H9 (cell line): ENCODE data around the gene TMEM30B. TPM values are rescaled to one million over a fixed set of nuclear protein-coding genes. Genes with fewer than 3 reads are reported as not detected.

Experiments used
- DNase-seq: peaks from one replicate; pipeline ENCODE4 v3.0.0-alpha.2; 2017
- H2AFZ ChIP-seq: one replicate; pipeline ENCODE4 v1.6.1; 2013; ENCODE audit warnings: mild to moderate bottlenecking, low read length, control low read depth, moderate library complexity
- H2AK5ac ChIP-seq: 2 replicates; pipeline ENCODE4 v1.6.1; 2013; ENCODE audit warnings: low read length, control low read depth, mixed read lengths; ENCODE audit not compliant: insufficient read length
- H2BK120ac ChIP-seq: one replicate; pipeline ENCODE4 v1.6.1; 2013; ENCODE audit warnings: low read depth, mild to moderate bottlenecking, low read length, control low read depth, inconsistent platforms; ENCODE audit not compliant: poor library complexity, severe bottlenecking
- H2BK12ac ChIP-seq: 2 replicates; pipeline ENCODE4 v1.6.1; 2013; ENCODE audit warnings: low read length, control low read depth, mixed read lengths, low read depth; ENCODE audit not compliant: insufficient read length
- H2BK15ac ChIP-seq: 2 replicates; pipeline ENCODE4 v1.6.1; 2013; ENCODE audit warnings: low read depth, low read length, control low read depth
- H2BK20ac ChIP-seq: one replicate; pipeline ENCODE4 v1.6.1; 2013; ENCODE audit warnings: low read depth, mild to moderate bottlenecking, low read length, control low read depth, inconsistent platforms; ENCODE audit not compliant: poor library complexity, severe bottlenecking
- H2BK5ac ChIP-seq: 2 replicates; pipeline ENCODE4 v1.6.1; 2013; ENCODE audit warnings: low read length, control low read depth, mixed read lengths; ENCODE audit not compliant: insufficient read length
- H3K14ac ChIP-seq: 2 replicates; pipeline ENCODE4 v1.6.1; 2013; ENCODE audit warnings: low read length, control low read depth; ENCODE audit not compliant: insufficient read depth
- H3K18ac ChIP-seq: 2 replicates; pipeline ENCODE4 v1.6.1; 2013; ENCODE audit warnings: low read depth, mild to moderate bottlenecking, mixed read lengths, low read length, control low read depth; ENCODE audit not compliant: insufficient read length
- H3K23ac ChIP-seq: 2 replicates; pipeline ENCODE4 v1.6.1; 2013; ENCODE audit warnings: low read length, control low read depth, mixed read lengths, low read depth; ENCODE audit not compliant: insufficient read length
- H3K23me2 ChIP-seq: 2 replicates; pipeline ENCODE4 v1.6.1; 2013; ENCODE audit warnings: low read depth, mild to moderate bottlenecking, mixed read lengths, low read length, control low read depth; ENCODE audit not compliant: insufficient read length, poor library complexity, severe bottlenecking
- H3K27ac ChIP-seq: 2 replicates; pipeline ENCODE4 v1.5.1; 2013; ENCODE audit warnings: low read length, control low read depth, mixed read lengths, low read depth; ENCODE audit not compliant: insufficient read length
- H3K27me3 ChIP-seq: 2 replicates; pipeline ENCODE4 v1.6.1; 2013; ENCODE audit warnings: low read length, control low read depth, inconsistent platforms; ENCODE audit not compliant: insufficient read depth
- H3K4ac ChIP-seq: 2 replicates; pipeline ENCODE4 v1.6.1; 2013; ENCODE audit warnings: low read depth, mild to moderate bottlenecking, control low read depth, inconsistent platforms, low read length, moderate library complexity
- H3K4me1 ChIP-seq: 2 replicates; pipeline ENCODE4 v1.6.1; 2013; ENCODE audit warnings: low read length, control low read depth, inconsistent platforms; ENCODE audit not compliant: insufficient read depth
- H3K4me2 ChIP-seq: 2 replicates; pipeline ENCODE4 v1.6.1; 2013; ENCODE audit warnings: low read length, control low read depth, mixed read lengths; ENCODE audit not compliant: insufficient read length, insufficient read depth
- H3K56ac ChIP-seq: 2 replicates; pipeline ENCODE4 v1.6.1; 2013; ENCODE audit warnings: low read depth, mild to moderate bottlenecking, mixed read lengths, low read length, control low read depth; ENCODE audit not compliant: insufficient read length
- H3K79me1 ChIP-seq: 2 replicates; pipeline ENCODE4 v1.6.1; 2013; ENCODE audit warnings: low read depth, mild to moderate bottlenecking, moderate library complexity, low read length, control low read depth, inconsistent platforms; ENCODE audit not compliant: insufficient read depth, poor library complexity, severe bottlenecking
- H3K79me2 ChIP-seq: 2 replicates; pipeline ENCODE4 v1.6.1; 2013; ENCODE audit warnings: low read length, control low read depth, inconsistent platforms; ENCODE audit not compliant: insufficient read depth
- H3K9ac ChIP-seq: 2 replicates; pipeline ENCODE4 v1.6.1; 2013; ENCODE audit warnings: low read length, control low read depth, mixed read lengths; ENCODE audit not compliant: insufficient read length; ENCODE audit errors: extremely low read depth
- H3K9me3 ChIP-seq: one replicate; pipeline ENCODE4 v1.6.1; 2013; ENCODE audit warnings: low read depth, low read length, inconsistent platforms; ENCODE audit not compliant: control insufficient read depth
- H3T11ph ChIP-seq: one replicate; pipeline ENCODE4 v1.6.1; 2013; ENCODE audit warnings: mild to moderate bottlenecking, low read length, control low read depth, inconsistent platforms
- H4K20me1 ChIP-seq: one replicate; pipeline ENCODE4 v1.6.1; 2013; ENCODE audit not compliant: control insufficient read depth, insufficient read length, insufficient read depth
- H4K5ac ChIP-seq: 2 replicates; pipeline ENCODE4 v1.6.1; 2013; ENCODE audit warnings: low read depth, mild to moderate bottlenecking, mixed read lengths, low read length, control low read depth; ENCODE audit not compliant: insufficient read length
- H4K8ac ChIP-seq: replicated peaks from 2 replicates; pipeline ENCODE4 v1.6.1; 2013; ENCODE audit warnings: low read length, control low read depth, mixed read lengths, low read depth; ENCODE audit not compliant: insufficient read length
- H4K91ac ChIP-seq: 2 replicates; pipeline ENCODE4 v1.6.1; 2013; ENCODE audit warnings: low read depth, mild to moderate bottlenecking, moderate library complexity, mixed read lengths, low read length, control low read depth; ENCODE audit not compliant: insufficient read length
- H3K27ac Mint-ChIP-seq, 3 experiments: 2 replicates in 2 of 3; 3 replicates in 1 of 3; pipeline ENCODE4 v1.8.0; 2020 to 2021; ENCODE audit warnings: mixed read lengths in 3 of 3, mild to moderate bottlenecking in 1 of 3, moderate library complexity in 1 of 3
- H3K27me3 Mint-ChIP-seq: 2 replicates; pipeline ENCODE4 v1.8.0; 2021; ENCODE audit warnings: low read depth, mild to moderate bottlenecking, moderate library complexity, mixed read lengths
- H3K36me3 Mint-ChIP-seq, 3 experiments: 2 replicates in 2 of 3; 3 replicates in 1 of 3; pipeline ENCODE4 v1.8.0; 2020 to 2021; ENCODE audit warnings: low read depth in 3 of 3, mixed read lengths in 3 of 3; ENCODE audit not compliant: insufficient read depth in 1 of 3
- H3K4me1 Mint-ChIP-seq, 2 experiments: 2 replicates each; pipeline ENCODE4 v1.8.0; 2020; ENCODE audit warnings: mixed read lengths in 2 of 2
- H3K4me3 Mint-ChIP-seq, 2 experiments: 2 replicates in 1 of 2; 3 replicates in 1 of 2; pipeline ENCODE4 v1.8.0; 2020 to 2021; ENCODE audit warnings: mild to moderate bottlenecking in 2 of 2, mixed read lengths in 2 of 2, moderate library complexity in 1 of 2
- H3K9me3 Mint-ChIP-seq, 2 experiments: 2 replicates in 1 of 2; 3 replicates in 1 of 2; pipeline ENCODE4 v1.8.0; 2020; ENCODE audit warnings: mild to moderate bottlenecking in 2 of 2, mixed read lengths in 2 of 2, moderate library complexity in 1 of 2
- WGBS: extraction: QIAGEN DNeasy Blood & Tissue Kit; methylation state at CpG from one replicate; pipeline ENCODE4 v1.1.7; 2013; ENCODE audit warnings: missing lambda C conversion rate, low lambda C conversion rate, mixed read lengths; ENCODE audit not compliant: insufficient read length; ENCODE audit errors: extremely low coverage; 5-methylcytosine and 5-hydroxymethylcytosine counted together
- total RNA-seq: library from RNA; stranded (reverse); gene quantifications from 2 replicates; pipeline ENCODE4 v1.2.1, GENCODE V29; 2021
- TF ChIP-seq, protein P1 (sequence below): fragments of 200-600 bp; sonication (generic); conservative IDR thresholded peaks from 3 replicates; pipeline ENCODE4 v1.8.0; 2021; ENCODE audit warnings: antibody characterized with exemption, mild to moderate bottlenecking

TMEM30B gene
- total RNA-seq, 1 experiment from 2014 or later, result 12.2 TPM

DNA sequence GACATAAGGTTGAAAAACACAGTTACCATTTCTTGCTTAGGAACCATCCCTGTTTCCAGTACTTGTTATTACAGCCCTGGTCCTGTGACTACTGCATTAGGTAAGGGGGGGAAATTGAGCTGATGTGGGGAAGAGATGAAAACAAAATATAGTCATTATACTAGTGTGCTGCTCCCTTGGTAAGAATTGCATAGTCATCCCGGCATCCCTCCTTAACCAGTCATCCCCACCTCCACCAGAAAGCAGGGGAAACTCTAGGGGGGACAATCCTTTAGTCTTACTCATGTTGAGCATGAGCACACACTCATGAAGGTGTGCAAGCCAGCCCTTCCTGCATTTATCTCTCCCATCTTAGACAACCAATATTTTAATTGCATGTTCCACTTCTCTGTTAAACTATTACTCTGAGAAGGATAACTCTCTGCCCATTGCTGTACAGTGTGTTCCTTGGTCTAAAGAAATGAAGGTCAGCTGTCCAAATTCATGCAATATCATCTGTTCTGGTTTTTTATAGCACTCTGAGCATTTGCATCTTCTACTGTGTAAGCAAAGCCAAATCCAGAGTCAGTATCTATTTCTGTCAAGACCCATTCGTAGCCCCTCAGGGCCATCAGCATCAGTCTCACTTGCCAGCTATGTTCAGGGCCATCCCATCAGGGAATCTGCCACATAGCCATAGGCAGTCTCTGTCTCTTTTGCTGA, 46.8 kb downstream of the TMEM30B start:
- Histone ChIP-seq H3K4ac (no peak overlapping the region), H3K18ac (no peak overlapping the region), H2BK20ac (no peak overlapping the region), H2BK15ac (no peak overlapping the region), H3K9ac (no peak overlapping the region), H2AK5ac (no peak overlapping the region), H4K5ac (no peak overlapping the region), H3K4me2 (no peak overlapping the region), H3K56ac (no peak overlapping the region), H2AFZ (no peak overlapping the region), H3T11ph (no peak overlapping the region), H2BK120ac (no peak overlapping the region), H4K91ac (no peak overlapping the region), H4K8ac (no peak overlapping the region), H3K27ac (no peak overlapping the region), H3K23me2 (no peaks in the 10 kb centered on the region), H2BK5ac (no peak overlapping the region), H2BK12ac (no peak overlapping the region), H3K23ac (no peak overlapping the region), H3K9me3 (no peaks in the 10 kb centered on the region), H3K14ac (no peak overlapping the region), H3K4me1 (peaks cover 11% of the 10 kb centered on the region; the same call in 1 of the 2 replicates), H3K79me2 (no peaks in the 10 kb centered on the region), H4K20me1 (no peaks in the 10 kb centered on the region), H3K79me1 (no peaks in the 10 kb centered on the region), H3K27me3 (no peaks in the 10 kb centered on the region)
- DNase-seq, result no peak
- Mint-ChIP-seq H3K27me3 (no peaks in the 10 kb centered on the region), H3K4me1 (peaks cover 39 to 44% of the 10 kb centered on the region in 2 experiments), H3K4me3 (no peak overlapping the region), H3K9me3 (peaks cover 0 to 5% of the 10 kb centered on the region in 2 experiments; a peak in 2 of 5 replicates), H3K36me3 (peaks cover 0 to 6% (median 3%) of the 10 kb centered on the region in 3 experiments; a peak in 3 of 7 replicates), H3K27ac (no peak overlapping the region)
- TF ChIP-seq, protein P1, sequence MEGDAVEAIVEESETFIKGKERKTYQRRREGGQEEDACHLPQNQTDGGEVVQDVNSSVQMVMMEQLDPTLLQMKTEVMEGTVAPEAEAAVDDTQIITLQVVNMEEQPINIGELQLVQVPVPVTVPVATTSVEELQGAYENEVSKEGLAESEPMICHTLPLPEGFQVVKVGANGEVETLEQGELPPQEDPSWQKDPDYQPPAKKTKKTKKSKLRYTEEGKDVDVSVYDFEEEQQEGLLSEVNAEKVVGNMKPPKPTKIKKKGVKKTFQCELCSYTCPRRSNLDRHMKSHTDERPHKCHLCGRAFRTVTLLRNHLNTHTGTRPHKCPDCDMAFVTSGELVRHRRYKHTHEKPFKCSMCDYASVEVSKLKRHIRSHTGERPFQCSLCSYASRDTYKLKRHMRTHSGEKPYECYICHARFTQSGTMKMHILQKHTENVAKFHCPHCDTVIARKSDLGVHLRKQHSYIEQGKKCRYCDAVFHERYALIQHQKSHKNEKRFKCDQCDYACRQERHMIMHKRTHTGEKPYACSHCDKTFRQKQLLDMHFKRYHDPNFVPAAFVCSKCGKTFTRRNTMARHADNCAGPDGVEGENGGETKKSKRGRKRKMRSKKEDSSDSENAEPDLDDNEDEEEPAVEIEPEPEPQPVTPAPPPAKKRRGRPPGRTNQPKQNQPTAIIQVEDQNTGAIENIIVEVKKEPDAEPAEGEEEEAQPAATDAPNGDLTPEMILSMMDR, result no peak
- WGBS, result no CpG with 5 or more reads among the region's 2 CpGs
